Lung (tissue), 12 donors: ENCODE data around the gene CNFN. TPM values are rescaled to one million over a fixed set of nuclear protein-coding genes. Genes with fewer than 3 reads are reported as not detected.

ENCODE experiments used
- ATAC-seq: fragments of 200-7000 bp; cut with Tn5 transposase; one replicate; pipeline ENCODE4 v1.9.1; 2020; ENCODE audit warnings: moderate number of reproducible peaks; ENCODE audit not compliant: insufficient read depth, low FRiP score
- DNase-seq, 3 donors: peaks; one replicate each; pipeline ENCODE4 v3.0.0-alpha.2; 2013 to 2017
- H3K27ac ChIP-seq, 2 donors: one replicate each; pipeline ENCODE4 v1.5.1; 2013; ENCODE audit warnings: mild to moderate bottlenecking in 2 of 2, moderate library complexity in 2 of 2, control low read depth in 1 of 2, inconsistent platforms in 1 of 2, low read depth in 1 of 2, low read length in 1 of 2
- H3K27me3 ChIP-seq, 3 donors: one replicate each; pipeline ENCODE4 v1.5.1; 2013; ENCODE audit warnings: low read length in 2 of 3; ENCODE audit not compliant: control insufficient read depth in 3 of 3, insufficient read depth in 3 of 3
- H3K36me3 ChIP-seq, 4 donors: one replicate each; pipeline ENCODE4 v1.5.1; 2013; ENCODE audit warnings: low read length in 4 of 4, mild to moderate bottlenecking in 1 of 4, moderate library complexity in 1 of 4; ENCODE audit not compliant: control insufficient read depth in 4 of 4, insufficient read depth in 4 of 4
- H3K4me1 ChIP-seq, 5 donors: one replicate each; pipeline ENCODE4 v1.5.1; 2013; ENCODE audit warnings: low read length in 5 of 5, mild to moderate bottlenecking in 2 of 5, moderate library complexity in 1 of 5; ENCODE audit not compliant: control insufficient read depth in 5 of 5, insufficient read depth in 5 of 5
- H3K4me3 ChIP-seq: one replicate; pipeline ENCODE4 v1.5.1; 2013; ENCODE audit warnings: mild to moderate bottlenecking, control low read depth, moderate library complexity
- H3K9ac ChIP-seq, 2 donors: one replicate each; pipeline ENCODE4 v1.5.1; 2013; ENCODE audit warnings: low read length in 2 of 2, control low read depth in 1 of 2; ENCODE audit not compliant: insufficient read depth in 1 of 2
- H3K9me3 ChIP-seq, 4 donors: one replicate each; pipeline ENCODE4 v1.5.1; 2013; ENCODE audit warnings: low read length in 3 of 4, mild to moderate bottlenecking in 1 of 4, moderate library complexity in 1 of 4; ENCODE audit not compliant: control insufficient read depth in 4 of 4, insufficient read depth in 3 of 4
- CTCF ChIP-seq: IDR thresholded peaks from 2 replicates; pipeline ENCODE4 v1.5.1; 2012; ENCODE audit warnings: mild to moderate bottlenecking; ENCODE audit errors: control extremely low read depth, extremely low read depth
- WGBS, 2 donors: extraction: QIAGEN DNeasy Blood & Tissue Kit; methylation state at CpG; one replicate each; pipeline ENCODE4 v1.1.7; 2013; 5-methylcytosine and 5-hydroxymethylcytosine counted together
- polyA plus RNA-seq, 2 donors: library from polyadenylated mRNA; stranded (reverse); fragments of 200-250 nt; gene quantifications; one replicate each; pipeline ENCODE4 v1.2.1, GENCODE V29; 2013
- total RNA-seq, 2 donors: library from RNA; depleted of rRNA in 1 of 2; stranded (reverse); fragments of >200 nt in 1 of 2; gene quantifications; one replicate each; pipeline ENCODE4 v1.2.1, GENCODE V29; 2014 to 2021
- donor health status: control.
- donor health status: control.
- donor health status: Bipolar disorder and iron deficiency.
- donor health status: healthy.
- donor health status: DM: yes; HTN: yes; CAD: no.

CNFN gene
- total and polyA plus RNA-seq, 4 donors: 1.0 to 4.1 (median 2.2) TPM; not detected in 1

- 96 to 98% methylated on average over 11 of the region's 11 CpGs for WGBS, 2 donors
- Histone ChIP-seq H3K27ac (no peak overlapping the region), H3K36me3 (peaks cover 0 to 6% (median under 1%) of the 10 kb centered on the region in 4 donors), H3K9ac (no peak overlapping the region), H3K27me3 (no peaks in the 10 kb centered on the region), H3K4me3 (no peak overlapping the region), H3K4me1 (peaks cover 0 to 9% (median 2%) of the 10 kb centered on the region in 5 donors), H3K9me3 (no peaks in the 10 kb centered on the region)
- no peak for TF ChIP-seq CTCF
- ATAC-seq (no peak), DNase-seq (no peak)
These were observed 16.0 kb upstream of the CNFN start for GRCh38 chr19:42406111-42406510.

- ATAC-seq: no peak
- WGBS, 2 donors: 96 to 98% methylated on average over 10 of the region's 10 CpGs
These were observed 13.5 kb upstream of the CNFN start for GRCh38 chr19:42403586-42403985.

GRCh38 chr19:42402376-42403116, 12.4 kb upstream of the CNFN start:
- no peaks in the 10 kb centered on the region for H3K27me3 ChIP-seq
- WGBS, 2 donors: 61 to 73% methylated on average over 34 of the region's 34 CpGs
- no peak overlapping the region for H3K4me3 ChIP-seq
- ATAC-seq: no peak
- TF ChIP-seq CTCF: no peak
- DNase-seq: peak in 1 of 3 donors; percentile 12
- H3K4me1 ChIP-seq: peaks cover 2 to 11% (median 5%) of the 10 kb centered on the region in 5 donors
- H3K9ac ChIP-seq: no peak overlapping the region
- no peak overlapping the region for H3K27ac ChIP-seq
- no peaks in the 10 kb centered on the region for H3K9me3 ChIP-seq
- peaks cover 0 to 6% (median 0%) of the 10 kb centered on the region in 4 donors for H3K36me3 ChIP-seq

More at GRCh38 chr19:42403586-42403985, 13.5 kb upstream of the CNFN start:
- TF ChIP-seq CTCF: no peak
- Histone ChIP-seq H3K27ac (no peak overlapping the region), H3K36me3 (peaks cover 0 to 6% (median 0%) of the 10 kb centered on the region in 4 donors), H3K9me3 (no peaks in the 10 kb centered on the region), H3K4me3 (no peak overlapping the region), H3K4me1 (peaks cover 0 to 6% (median 4%) of the 10 kb centered on the region in 5 donors), H3K9ac (no peak overlapping the region), H3K27me3 (no peaks in the 10 kb centered on the region)
- no peak for DNase-seq
